Gastroesophageal sphincter (tissue), 3 donors: ENCODE results near the gene CCSER2.

Source experiments
- EP300 ChIP-seq: sonication (generic); formaldehyde crosslinking; IDR thresholded peaks from one replicate; pipeline ENCODE4 v1.6.1; 2017; ENCODE audit warnings: antibody characterized with exemption, mild to moderate bottlenecking
- POLR2A ChIP-seq, 2 donors: fragments of 450-650 bp; IDR thresholded peaks; one replicate each; pipeline ENCODE4 v1.6.1; 2017; ENCODE audit warnings: antibody characterized with exemption in 2 of 2, mild to moderate bottlenecking in 2 of 2, moderate library complexity in 1 of 2
- TF ChIP-seq, protein P1 (sequence below), 4 experiments: fragments of 200-600 bp in 2 of 4; fragments of 450-650 bp in 2 of 4; sonication (generic) in 1 of 4; IDR thresholded peaks; one replicate each; pipeline ENCODE4 v1.5.1; 2017 to 2019; ENCODE audit warnings: antibody characterized with exemption in 4 of 4, mild to moderate bottlenecking in 2 of 4, moderate library complexity in 2 of 4

DNA sequence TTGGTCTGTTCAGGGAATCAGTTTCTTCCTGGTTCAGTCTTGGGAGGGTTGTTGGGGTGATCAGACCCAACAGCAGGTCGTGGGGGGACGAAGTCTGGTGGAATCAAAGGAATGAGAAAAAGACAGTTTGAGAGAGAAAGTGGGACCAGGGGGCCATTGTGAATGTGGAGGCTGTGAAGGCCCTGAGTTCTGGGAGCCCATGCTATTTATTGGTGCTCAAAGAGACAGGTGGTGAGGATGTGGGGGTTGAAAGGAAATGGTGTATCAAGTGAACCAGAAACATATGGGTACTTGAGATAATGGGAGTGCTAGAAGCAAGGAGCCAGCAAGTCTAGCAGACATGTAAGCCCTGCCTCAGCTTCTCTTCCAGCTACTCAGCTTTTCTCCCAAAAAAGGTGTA, 84.1 kb downstream of the CCSER2 start:
- TF ChIP-seq POLR2A (IDR thresholded peaks at IDR 0.05) (no peak), EP300 (no peak)
- TF ChIP-seq, protein P1, sequence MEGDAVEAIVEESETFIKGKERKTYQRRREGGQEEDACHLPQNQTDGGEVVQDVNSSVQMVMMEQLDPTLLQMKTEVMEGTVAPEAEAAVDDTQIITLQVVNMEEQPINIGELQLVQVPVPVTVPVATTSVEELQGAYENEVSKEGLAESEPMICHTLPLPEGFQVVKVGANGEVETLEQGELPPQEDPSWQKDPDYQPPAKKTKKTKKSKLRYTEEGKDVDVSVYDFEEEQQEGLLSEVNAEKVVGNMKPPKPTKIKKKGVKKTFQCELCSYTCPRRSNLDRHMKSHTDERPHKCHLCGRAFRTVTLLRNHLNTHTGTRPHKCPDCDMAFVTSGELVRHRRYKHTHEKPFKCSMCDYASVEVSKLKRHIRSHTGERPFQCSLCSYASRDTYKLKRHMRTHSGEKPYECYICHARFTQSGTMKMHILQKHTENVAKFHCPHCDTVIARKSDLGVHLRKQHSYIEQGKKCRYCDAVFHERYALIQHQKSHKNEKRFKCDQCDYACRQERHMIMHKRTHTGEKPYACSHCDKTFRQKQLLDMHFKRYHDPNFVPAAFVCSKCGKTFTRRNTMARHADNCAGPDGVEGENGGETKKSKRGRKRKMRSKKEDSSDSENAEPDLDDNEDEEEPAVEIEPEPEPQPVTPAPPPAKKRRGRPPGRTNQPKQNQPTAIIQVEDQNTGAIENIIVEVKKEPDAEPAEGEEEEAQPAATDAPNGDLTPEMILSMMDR (IDR thresholded peaks at IDR 0.05) = no peak
